A673 (cell line): ENCODE measurements around the gene SHISAL1. TPM values are rescaled to one million over a fixed set of nuclear protein-coding genes. Genes with fewer than 3 reads are reported as not detected.

Experiments
- BruUV-seq: library from RNA; stranded (reverse); fragments of 400-500 nt; replicated peaks from 2 replicates; lab custom pipeline; 2021; lab: Mats Ljungman, UMichigan
- CTCF ChIA-PET: fragments of 300-600 bp; sonication (Branson Sonifier 250); formaldehyde crosslinking; loops from one replicate; lab custom pipeline; 2022; ENCODE audit warnings: antibody characterized with exemption; lab: Charles Lee
- POLR2A ChIA-PET: fragments of 300-600 bp; sonication (Branson Sonifier 250); formaldehyde crosslinking; loops from one replicate; lab custom pipeline; 2022; ENCODE audit warnings: antibody characterized with exemption; ENCODE audit not compliant: low non-redundant PET; lab: Charles Lee
- DNase-seq: peaks from one replicate; pipeline ENCODE4 v3.0.0-alpha.2; 2015; ENCODE audit warnings: low spot score
- H3K27ac ChIP-seq: fragments of 200-600 bp; sonication (generic); 2 replicates; pipeline ENCODE4 v1.5.1; 2016; ENCODE audit warnings: mixed run types, low read depth, mild to moderate bottlenecking, mixed read lengths, antibody characterized with exemption, low read length; ENCODE audit not compliant: poor library complexity, severe bottlenecking
- H3K27me3 ChIP-seq: fragments of 200-600 bp; sonication (generic); replicated peaks from 2 replicates; pipeline ENCODE4 v1.6.1; 2017; ENCODE audit warnings: mixed run types, low read depth, mild to moderate bottlenecking, mixed read lengths, antibody characterized with exemption, low read length; ENCODE audit not compliant: insufficient read depth, poor library complexity
- H3K36me3 ChIP-seq: fragments of 200-600 bp; sonication (generic); 2 replicates; pipeline ENCODE4 v1.6.1; 2016; ENCODE audit warnings: mixed run types, mild to moderate bottlenecking, mixed read lengths, antibody characterized with exemption, low read length; ENCODE audit not compliant: insufficient read depth, poor library complexity, severe bottlenecking
- H3K4me1 ChIP-seq: fragments of 200-600 bp; sonication (generic); 2 replicates; pipeline ENCODE4 v1.6.1; 2017; ENCODE audit warnings: mixed run types, mild to moderate bottlenecking, mixed read lengths, antibody characterized with exemption, low read length; ENCODE audit not compliant: insufficient read depth, poor library complexity, severe bottlenecking
- H3K4me3 ChIP-seq: fragments of 200-600 bp; sonication (generic); 2 replicates; pipeline ENCODE4 v1.5.1; 2016; ENCODE audit warnings: low read depth, mixed run types, mild to moderate bottlenecking, mixed read lengths, low read length; ENCODE audit not compliant: poor library complexity, severe bottlenecking
- H3K9me3 ChIP-seq: fragments of 200-600 bp; sonication (generic); 2 replicates; pipeline ENCODE4 v1.6.1; 2016; ENCODE audit warnings: mixed run types, low read depth, mild to moderate bottlenecking, mixed read lengths, antibody characterized with exemption, low read length; ENCODE audit not compliant: poor library complexity, severe bottlenecking
- CTCF ChIP-seq: fragments of 300-800, 200-600 bp; sonication (generic); conservative IDR thresholded peaks from 2 replicates; pipeline ENCODE4 v1.5.1; 2017; ENCODE audit warnings: low read depth, mild to moderate bottlenecking, antibody characterized with exemption, low read length, moderate library complexity, mixed read lengths
- EZH2 ChIP-seq: fragments of 200-600 bp; sonication (generic); IDR thresholded peaks from 2 replicates; pipeline ENCODE4 v1.6.1; 2017; ENCODE audit warnings: borderline replicate concordance, low read depth, mild to moderate bottlenecking, mixed read lengths, antibody characterized with exemption, low read length; ENCODE audit not compliant: poor library complexity, severe bottlenecking
- intact Hi-C: fragments of 100-400 bp; cut with micrococcal nuclease; formaldehyde crosslinking; loops from one replicate; pipeline ENCODE4 v1.10.0; 2022; ENCODE audit not compliant: unreplicated experiment
- total RNA-seq: library from RNA; stranded (reverse); gene quantifications from 2 replicates; pipeline ENCODE4 v1.2.3, GENCODE V29; 2021

Gene SHISAL1
- total RNA-seq, 1 experiment from 2014 or later = 1.8 TPM

DNA sequence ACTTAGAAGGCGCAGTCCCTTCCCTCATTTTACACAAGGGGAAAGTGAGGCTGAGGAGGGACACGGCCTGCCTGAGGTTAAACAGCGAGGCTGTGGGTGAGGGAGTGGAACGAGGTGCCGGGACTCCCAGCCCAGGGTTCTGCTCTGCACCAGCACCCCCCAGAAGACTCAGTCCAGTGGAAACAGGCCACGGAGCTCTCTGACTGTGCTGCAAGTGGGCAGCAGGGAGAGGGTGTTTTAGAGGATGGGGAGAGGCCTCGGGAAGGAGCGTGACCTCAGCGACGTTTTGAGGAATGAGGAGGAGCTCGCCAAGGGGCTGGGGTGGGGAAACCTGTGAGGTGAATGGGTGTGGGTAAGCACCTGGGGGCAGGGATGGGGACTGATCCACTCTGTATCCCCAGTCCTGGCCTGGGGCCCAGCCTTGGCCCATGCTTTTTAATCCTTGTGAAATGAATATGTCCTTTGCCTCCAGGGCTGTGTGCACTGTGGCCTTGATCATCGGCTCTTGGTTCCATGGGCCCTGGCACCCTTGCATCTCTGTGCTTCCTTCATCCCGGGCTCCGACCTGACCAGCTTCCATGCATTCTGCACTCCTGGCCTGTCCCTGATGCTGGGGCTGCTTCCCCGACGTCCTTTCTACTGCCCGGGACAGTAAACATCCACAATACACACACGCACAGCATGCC is 44.2 kb downstream of the SHISAL1 start:
- ChIA-PET POLR2A (no interaction called here), CTCF (no interaction called here)

DNA sequence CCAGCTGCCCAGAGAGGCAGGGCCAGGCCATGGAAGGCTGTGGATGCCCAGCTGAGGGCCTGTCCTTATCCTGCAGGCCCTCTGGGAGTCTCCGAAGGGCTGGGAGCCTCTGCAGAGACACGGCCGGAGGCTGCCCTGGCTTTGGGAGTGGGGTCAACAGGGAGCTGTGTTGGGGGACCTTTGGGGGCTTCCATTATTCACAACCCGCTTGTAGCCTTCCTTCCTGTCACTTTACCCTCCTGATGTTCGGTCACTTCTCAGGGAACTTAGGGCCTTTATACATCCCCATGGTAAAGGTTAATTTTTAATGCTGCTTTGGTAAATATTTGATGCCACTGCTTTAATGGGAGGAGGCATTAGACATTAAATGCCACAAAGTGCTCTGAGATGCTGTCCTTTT is 44.9 kb downstream of the SHISAL1 start:
- CTCF ChIA-PET = no interaction called here
- Histone ChIP-seq H3K27me3 (no peaks in the 10 kb centered on the region), H3K4me3 (no peak overlapping the region), H3K36me3 (no peaks in the 10 kb centered on the region), H3K9me3 (no peaks in the 10 kb centered on the region), H3K27ac (no peak overlapping the region), H3K4me1 (peaks cover under 1% of the 10 kb centered on the region)
- TF ChIP-seq CTCF = no peak
- no peak for TF ChIP-seq EZH2
- DNase-seq = no peak
- POLR2A ChIA-PET = no interaction called here
- intact Hi-C loops = no loop called here
- no TSS peak for BruUV-seq

More for the DNA sequence above, 44.2 kb downstream of the SHISAL1 start:
- intact Hi-C loops = no loop called here
- no peak for DNase-seq
- TF ChIP-seq EZH2 (no peak), CTCF (no peak)
- Histone ChIP-seq H3K4me3 (no peak overlapping the region), H3K4me1 (no peaks in the 10 kb centered on the region), H3K36me3 (no peaks in the 10 kb centered on the region), H3K27me3 (no peaks in the 10 kb centered on the region), H3K9me3 (no peaks in the 10 kb centered on the region), H3K27ac (no peak overlapping the region)
- no TSS peak for BruUV-seq

- H3K9me3 ChIP-seq = no peaks in the 10 kb centered on the region
- H3K36me3 ChIP-seq = no peaks in the 10 kb centered on the region
- BruUV-seq = no TSS peak
- no peak overlapping the region for H3K4me3 ChIP-seq
- peaks cover 8% of the 10 kb centered on the region for H3K4me1 ChIP-seq
- DNase-seq = no peak
- H3K27me3 ChIP-seq = no peaks in the 10 kb centered on the region
- H3K27ac ChIP-seq = no peak overlapping the region
- TF ChIP-seq CTCF = no peak
- no peak for TF ChIP-seq EZH2
- POLR2A ChIA-PET = no interaction called here
- CTCF ChIA-PET = no interaction called here
- intact Hi-C loops = no loop called here
Measured at GRCh38 chr22:44266796-44267760, 45.7 kb downstream of the SHISAL1 start.
